Measurements from ENCODE around the gene KPNA5. TPM values are rescaled to one million over a fixed set of nuclear protein-coding genes. Genes with fewer than 3 reads are reported as not detected.
"Not testable (repeated sequence)": the region's sequence is repeated elsewhere in the genome, so short reads cannot be mapped to it uniquely, and the experiment has no call there.

The KPNA5 gene
- total RNA-seq, 2 donors from 2014 or later = 14.4 to 22.3 TPM

DNA sequence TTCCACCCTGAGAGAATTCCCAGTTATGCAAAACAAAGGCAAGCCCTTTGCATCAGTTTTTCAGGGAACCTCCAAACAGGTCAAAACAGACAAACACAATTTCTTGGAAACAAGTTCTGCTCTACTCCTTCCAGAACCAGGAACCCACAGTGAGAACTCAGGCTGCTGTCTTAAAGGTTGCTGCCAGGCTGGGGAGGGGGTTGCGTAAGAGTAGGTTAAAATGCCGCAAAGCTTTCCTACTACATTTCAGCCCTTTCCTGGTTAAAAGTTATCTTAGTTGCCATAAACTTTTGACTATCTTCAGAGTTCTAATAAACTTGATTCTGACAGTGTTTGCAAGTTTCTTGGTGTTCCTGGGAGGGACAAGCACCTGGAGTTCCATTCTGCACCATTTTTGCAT is 33.8 kb downstream of the KPNA5 start:
- intact Hi-C loops (cut with DNase I) = no loop called here
- Histone ChIP-seq H3K36me3 (no peaks in the 10 kb centered on the region), H3K9me3 (no peaks in the 10 kb centered on the region), H3K27me3 (replicated peaks; ENCODE audit: insufficient read depth) (no peaks in the 10 kb centered on the region), H3K4me3 (no peak overlapping the region), H3K27ac (no peak overlapping the region), H3K4me1 (replicated peaks) (no peaks in the 10 kb centered on the region)
- TF ChIP-seq POLR2AphosphoS5 (IDR thresholded peaks at IDR 0.05) (no peak), CTCF (IDR thresholded peaks at IDR 0.05) (no peak), POLR2A (IDR thresholded peaks at IDR 0.05) (no peak)
- DNase-seq (ENCODE audit: low spot score) = no peak
- WGBS = 94% methylated on average over 2 of the region's 2 CpGs

DNA sequence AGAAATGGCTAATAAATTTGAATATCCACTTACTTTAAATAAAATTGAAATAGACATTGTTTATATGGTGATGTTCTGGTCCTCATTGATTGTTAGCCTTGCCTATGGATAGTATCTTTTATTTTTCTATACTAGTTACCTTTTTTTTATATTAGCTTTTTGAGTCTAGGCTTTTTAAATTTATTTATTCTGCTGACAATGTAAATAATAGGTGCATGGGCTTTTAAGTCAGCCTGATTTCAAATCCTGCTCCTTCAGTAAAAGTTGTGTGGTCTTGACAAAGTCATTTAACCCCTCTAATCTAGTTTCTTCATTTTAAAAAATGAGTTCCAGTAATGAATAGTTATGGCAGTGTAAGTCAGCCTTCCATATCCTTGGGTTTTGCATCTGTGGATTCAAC is 45.9 kb downstream of the KPNA5 start:
- Histone ChIP-seq H3K4me3 (no peak overlapping the region), H3K4me1 (replicated peaks) (no peaks in the 10 kb centered on the region), H3K36me3 (no peaks in the 10 kb centered on the region), H3K27ac (no peak overlapping the region), H3K27me3 (replicated peaks; ENCODE audit: insufficient read depth) (no peaks in the 10 kb centered on the region), H3K9me3 (no peaks in the 10 kb centered on the region)
- no peak for TF ChIP-seq POLR2AphosphoS5 (IDR thresholded peaks at IDR 0.05)
- intact Hi-C loops (cut with DNase I) = no loop called here
- no peak for DNase-seq (ENCODE audit: low spot score)

- Histone ChIP-seq H3K27me3 (replicated peaks; ENCODE audit: insufficient read depth) (no peaks in the 10 kb centered on the region), H3K4me3 (no peak overlapping the region), H3K36me3 (no peaks in the 10 kb centered on the region), H3K27ac (no peak overlapping the region), H3K4me1 (replicated peaks) (no peaks in the 10 kb centered on the region), H3K9me3 (no peaks in the 10 kb centered on the region)
- DNase-seq (ENCODE audit: low spot score) = no peak
- TF ChIP-seq POLR2AphosphoS5 (IDR thresholded peaks at IDR 0.05) (no peak), POLR2A (IDR thresholded peaks at IDR 0.05) (no peak), CTCF (IDR thresholded peaks at IDR 0.05) (no peak)
- intact Hi-C loops (cut with DNase I) = no loop called here
Observed at GRCh38 chr6:116730513-116730912, 49.5 kb downstream of the KPNA5 start.

GRCh38 chr6:116737004-116737403 is 56.0 kb downstream of the KPNA5 start:
- Histone ChIP-seq H3K9me3 (no peaks in the 10 kb centered on the region), H3K27me3 (replicated peaks; ENCODE audit: insufficient read depth) (no peaks in the 10 kb centered on the region), H3K36me3 (no peaks in the 10 kb centered on the region), H3K4me3 (no peak overlapping the region), H3K4me1 (replicated peaks) (no peaks in the 10 kb centered on the region), H3K27ac (no peak overlapping the region)
- intact Hi-C loops (cut with DNase I) = no loop called here
- WGBS = 95% methylated on average over 3 of the region's 3 CpGs
- DNase-seq (ENCODE audit: low spot score) = no peak
- TF ChIP-seq POLR2AphosphoS5 (IDR thresholded peaks at IDR 0.05) (no peak), CTCF (IDR thresholded peaks at IDR 0.05) (no peak), POLR2A (IDR thresholded peaks at IDR 0.05) (no peak)

DNA sequence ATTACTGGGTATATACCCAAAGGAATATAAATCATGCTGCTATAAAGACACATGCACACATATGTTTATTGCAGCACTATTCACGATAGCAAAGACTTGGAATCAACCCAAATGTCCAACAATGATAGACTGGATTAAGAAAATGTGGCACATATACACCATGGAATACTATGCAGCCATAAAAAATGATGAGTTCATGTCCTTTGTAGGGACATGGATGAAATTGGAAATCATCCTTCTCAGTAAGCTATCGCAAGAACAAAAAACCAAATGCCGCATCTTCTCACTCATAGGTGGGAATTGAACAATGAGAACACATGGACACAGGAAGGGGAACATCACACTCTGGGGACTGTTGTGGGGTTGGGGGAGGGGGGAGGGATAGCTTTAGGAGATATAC is 59.5 kb downstream of the KPNA5 start:
- H3K4me3 ChIP-seq; H3K9me3 ChIP-seq; H3K36me3 ChIP-seq; H3K27me3 ChIP-seq (replicated peaks; ENCODE audit: insufficient read depth); H3K27ac ChIP-seq; intact Hi-C loops (cut with DNase I); DNase-seq (ENCODE audit: low spot score); H3K4me1 ChIP-seq (replicated peaks): not testable (repeated sequence)
- 95% methylated on average over 3 of the region's 3 CpGs for WGBS

- TF ChIP-seq POLR2AphosphoS5 (IDR thresholded peaks at IDR 0.05) = no peak
- no peak for TF ChIP-seq CTCF (IDR thresholded peaks at IDR 0.05)
- no peak for TF ChIP-seq POLR2A (IDR thresholded peaks at IDR 0.05)
- Histone ChIP-seq H3K4me3 (no peak overlapping the region), H3K9me3 (no peaks in the 10 kb centered on the region), H3K4me1 (replicated peaks) (no peaks in the 10 kb centered on the region), H3K36me3 (no peaks in the 10 kb centered on the region), H3K27ac (no peak overlapping the region), H3K27me3 (replicated peaks; ENCODE audit: insufficient read depth) (no peaks in the 10 kb centered on the region)
- 69% methylated on average over 1 of the region's 1 CpG for WGBS
- intact Hi-C loops (cut with DNase I) = no loop called here
- no peak for DNase-seq (ENCODE audit: low spot score)
Observed at GRCh38 chr6:116741571-116741970, 60.6 kb downstream of the KPNA5 start.

Data from prostate gland (tissue), 2 donors.